NCI-H146 treated with DMSO at 0.1 percent for 48 hours (cell line): ENCODE results near the gene FGB.

Experiments
- DNase-seq: peaks from one replicate; lab custom pipeline; 2025; ENCODE audit not compliant: unreplicated experiment; lab: John Stamatoyannopoulos, UW

FGB gene

GRCh38 chr4:154617820-154618317 is 55.1 kb downstream of the FGB start:
- DNase-seq, result no peak

- no peak for DNase-seq
These were observed 56.0 kb downstream of the FGB start for GRCh38 chr4:154618708-154619315.

- no peak for DNase-seq
These were observed 57.3 kb downstream of the FGB start for GRCh38 chr4:154620111-154620510.
